Mucosa of descending colon (tissue), 3 donors: ENCODE measurements around the gene SGMS2. TPM values are rescaled to one million over a fixed set of nuclear protein-coding genes. Genes with fewer than 3 reads are reported as not detected.

Experiments
- ATAC-seq: fragments of 200-7000 bp; cut with Tn5 transposase; one replicate; pipeline ENCODE4 v1.9.1; 2020; ENCODE audit warnings: mild to moderate bottlenecking, moderate library complexity
- DNase-seq, 3 donors: peaks; one replicate each; pipeline ENCODE4 v3.0.0-alpha.2; 2020
- H3K36me3 ChIP-seq: fragments of 200-600 bp; one replicate; pipeline ENCODE4 v1.8.0; 2021; ENCODE audit warnings: low read depth, mild to moderate bottlenecking
- H3K4me1 ChIP-seq: fragments of 200-600 bp; one replicate; pipeline ENCODE4 v1.8.0; 2021; ENCODE audit warnings: low read depth, mild to moderate bottlenecking
- H3K4me3 ChIP-seq: fragments of 200-600 bp; one replicate; pipeline ENCODE4 v1.8.0; 2021; ENCODE audit warnings: mild to moderate bottlenecking
- H3K9me3 ChIP-seq: fragments of 200-600 bp; one replicate; pipeline ENCODE4 v1.8.0; 2021; ENCODE audit warnings: mild to moderate bottlenecking
- intact Hi-C, 2 donors: fragments of 100-400 bp; cut with DNase I in 1 of 2; cut with micrococcal nuclease in 1 of 2; formaldehyde crosslinking; loops; one replicate each; pipeline versions ENCODE4 v1.11.0 to v1.11.1; 2022; cut with DNase I, micrococcal nuclease
- total RNA-seq, 3 donors: library from RNA; stranded (reverse); fragmentation: NEBNext Ultra II Directional in 2 of 3; extraction: Animal tissue kit (Norgen Biotek cat#: 25700) in 2 of 3; gene quantifications; one replicate each; pipeline versions ENCODE4 v1.2.1 to v1.2.4, GENCODE V29; 2021 to 2023
- TF ChIP-seq, protein P1 (sequence below): fragments of 200-600 bp; IDR thresholded peaks from one replicate; pipeline ENCODE4 v1.8.0; 2022; ENCODE audit warnings: antibody characterized with exemption, mild to moderate bottlenecking
- donor health status: DM: no; HTN: no; CAD: no; lungs with moderate emphysema.
- donor health status: DM: no; HTN: no; CAD: no.
- donor health status: DM: no; HTN: yes; CAD: no.

SGMS2 gene
- total RNA-seq, 3 donors from 2014 or later, result 37.5 to 47.8 (median 43.2) TPM

DNA sequence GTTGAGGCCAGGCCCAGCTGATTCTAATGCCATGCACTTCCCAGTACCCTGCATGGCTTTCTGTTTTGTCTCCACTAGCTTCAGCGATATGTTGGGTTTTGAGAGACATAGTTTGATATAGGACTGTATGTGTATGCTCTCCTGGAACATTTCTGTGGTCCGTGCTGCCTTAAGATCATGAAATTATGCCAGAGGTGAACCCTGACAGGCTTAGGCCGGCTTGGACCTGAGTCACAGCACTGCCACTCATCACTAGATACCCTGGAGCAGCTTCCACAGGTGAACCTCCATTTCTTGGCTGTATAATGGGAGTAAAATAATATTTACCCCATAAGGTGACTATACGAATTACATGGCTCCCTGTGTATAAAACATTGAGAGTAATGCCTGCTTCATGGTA lies 6.4 kb downstream of the SGMS2 start:
- ATAC-seq, result no peak
- H3K4me3 ChIP-seq, result no peak overlapping the region
- H3K9me3 ChIP-seq, result no peaks in the 10 kb centered on the region
- no peaks in the 10 kb centered on the region for H3K36me3 ChIP-seq
- TF ChIP-seq, protein P1, sequence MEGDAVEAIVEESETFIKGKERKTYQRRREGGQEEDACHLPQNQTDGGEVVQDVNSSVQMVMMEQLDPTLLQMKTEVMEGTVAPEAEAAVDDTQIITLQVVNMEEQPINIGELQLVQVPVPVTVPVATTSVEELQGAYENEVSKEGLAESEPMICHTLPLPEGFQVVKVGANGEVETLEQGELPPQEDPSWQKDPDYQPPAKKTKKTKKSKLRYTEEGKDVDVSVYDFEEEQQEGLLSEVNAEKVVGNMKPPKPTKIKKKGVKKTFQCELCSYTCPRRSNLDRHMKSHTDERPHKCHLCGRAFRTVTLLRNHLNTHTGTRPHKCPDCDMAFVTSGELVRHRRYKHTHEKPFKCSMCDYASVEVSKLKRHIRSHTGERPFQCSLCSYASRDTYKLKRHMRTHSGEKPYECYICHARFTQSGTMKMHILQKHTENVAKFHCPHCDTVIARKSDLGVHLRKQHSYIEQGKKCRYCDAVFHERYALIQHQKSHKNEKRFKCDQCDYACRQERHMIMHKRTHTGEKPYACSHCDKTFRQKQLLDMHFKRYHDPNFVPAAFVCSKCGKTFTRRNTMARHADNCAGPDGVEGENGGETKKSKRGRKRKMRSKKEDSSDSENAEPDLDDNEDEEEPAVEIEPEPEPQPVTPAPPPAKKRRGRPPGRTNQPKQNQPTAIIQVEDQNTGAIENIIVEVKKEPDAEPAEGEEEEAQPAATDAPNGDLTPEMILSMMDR, result no peak
- intact Hi-C loops, result no loop called here
- H3K4me1 ChIP-seq, result peaks cover 7% of the 10 kb centered on the region
- DNase-seq, result no peak

DNA sequence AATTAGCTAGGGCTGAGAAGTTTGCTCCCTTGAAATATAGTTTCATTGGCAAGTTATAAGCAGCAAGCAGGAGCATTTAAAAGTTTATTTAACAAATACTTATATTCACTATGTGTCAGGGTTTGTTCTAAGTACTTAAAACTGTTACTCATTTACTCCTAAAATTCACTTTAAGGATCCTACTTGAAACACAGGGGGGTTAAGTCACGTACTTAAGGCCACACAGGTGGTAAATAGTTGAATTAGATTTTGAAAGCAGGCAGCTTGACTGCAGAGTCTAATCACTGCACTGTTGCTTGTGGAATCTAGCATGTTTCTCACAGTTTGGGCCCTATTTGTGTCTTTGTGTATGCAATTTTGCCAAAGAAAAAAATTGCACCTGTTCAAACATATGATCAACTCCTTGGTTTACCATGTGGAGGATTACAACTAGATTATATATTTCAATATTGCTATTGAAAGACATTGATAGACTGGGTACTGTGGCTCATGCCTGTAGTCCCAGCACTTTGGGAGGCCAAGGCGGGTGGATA lies 7.6 kb downstream of the SGMS2 start:
- intact Hi-C loops, result no loop called here
- no peak overlapping the region for H3K4me3 ChIP-seq
- H3K4me1 ChIP-seq, result peaks cover 3% of the 10 kb centered on the region
- DNase-seq (no peak), ATAC-seq (no peak)
- TF ChIP-seq, protein P1, result no peak
- H3K9me3 ChIP-seq, result no peaks in the 10 kb centered on the region
- H3K36me3 ChIP-seq, result no peaks in the 10 kb centered on the region

DNA sequence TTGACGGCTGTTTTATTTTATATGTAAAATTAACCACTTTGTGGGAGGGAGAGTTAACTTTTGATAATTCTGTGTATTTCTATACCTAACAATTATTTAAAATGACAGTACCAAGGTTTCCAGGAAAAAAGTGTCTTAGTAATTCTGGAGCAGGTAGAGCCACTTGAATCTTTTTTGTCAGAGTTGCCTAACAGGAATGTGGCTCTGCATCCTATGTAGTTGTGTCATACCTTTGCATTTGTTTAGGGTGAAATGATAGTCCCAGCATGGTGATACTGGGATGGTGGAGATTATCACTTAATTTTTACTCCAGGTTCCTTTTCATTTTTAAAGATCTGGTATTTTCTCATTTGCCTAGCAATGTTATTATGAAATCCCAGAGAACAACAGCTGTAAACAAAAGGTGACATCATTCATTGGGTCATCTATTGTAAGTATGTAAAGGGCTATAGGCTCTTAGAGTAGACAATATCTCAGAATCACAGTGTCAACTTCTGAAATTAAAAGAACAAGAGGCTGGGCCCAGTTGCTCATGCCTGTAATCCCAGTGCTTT lies 9.6 kb downstream of the SGMS2 start:
- ATAC-seq (no peak), DNase-seq (no peak)
- no peaks in the 10 kb centered on the region for H3K36me3 ChIP-seq
- no peaks in the 10 kb centered on the region for H3K9me3 ChIP-seq
- intact Hi-C loops, result no loop called here
- no peak overlapping the region for H3K4me3 ChIP-seq
- H3K4me1 ChIP-seq, result peaks cover 5% of the 10 kb centered on the region
- TF ChIP-seq, protein P1, result no peak

DNA sequence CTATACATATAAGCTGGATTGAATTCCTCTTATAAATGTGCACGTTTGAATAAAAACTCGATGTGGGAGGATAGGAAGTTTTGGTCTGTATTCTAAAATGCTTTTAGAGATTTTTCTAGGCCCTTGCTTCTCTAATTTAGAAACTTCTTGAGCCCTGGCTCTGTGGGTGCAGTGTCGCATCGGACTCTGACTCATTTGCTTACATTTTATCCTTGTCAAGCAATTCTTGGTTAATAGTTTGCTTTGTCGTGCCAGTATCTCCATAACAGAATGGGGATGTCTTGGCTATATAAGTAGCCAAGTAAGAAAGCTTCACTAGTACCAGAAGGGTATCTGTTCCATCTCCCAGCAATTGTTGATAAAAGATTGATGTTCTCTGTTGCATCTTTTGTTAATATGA lies 10.7 kb downstream of the SGMS2 start:
- Histone ChIP-seq H3K4me1 (peaks cover 5% of the 10 kb centered on the region), H3K9me3 (no peaks in the 10 kb centered on the region), H3K36me3 (no peaks in the 10 kb centered on the region), H3K4me3 (no peak overlapping the region)
- no peak for DNase-seq
- TF ChIP-seq, protein P1, result no peak
- no peak for ATAC-seq
- intact Hi-C loops, result no loop called here

DNA sequence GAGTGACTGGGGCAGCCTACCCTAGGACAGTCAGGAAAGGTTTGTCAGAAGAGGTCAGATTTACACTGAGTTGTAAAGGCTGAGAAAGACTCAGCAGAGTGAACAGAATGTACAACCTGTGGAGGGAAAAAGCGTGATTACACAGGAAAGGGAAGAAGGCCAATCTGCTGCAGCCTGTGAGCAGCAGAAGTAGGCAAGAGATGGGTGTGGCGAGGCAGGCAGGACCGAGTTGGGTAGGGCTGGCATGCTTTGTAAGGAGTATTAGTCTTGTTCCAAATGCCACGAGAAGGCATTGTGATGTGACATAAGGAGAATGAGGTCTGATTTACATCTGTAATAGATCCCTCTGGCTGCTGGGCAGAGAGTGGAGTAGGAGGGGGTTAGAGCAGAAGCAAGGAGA lies 12.6 kb downstream of the SGMS2 start:
- H3K9me3 ChIP-seq, result no peaks in the 10 kb centered on the region
- DNase-seq (peak in 2 of 3 donors; percentile 46 to 59), ATAC-seq (peak; percentile 93)
- no peak overlapping the region for H3K4me3 ChIP-seq
- intact Hi-C loops, result no loop called here
- peaks cover 5% of the 10 kb centered on the region for H3K4me1 ChIP-seq
- H3K36me3 ChIP-seq, result no peaks in the 10 kb centered on the region
- TF ChIP-seq, protein P1, result no peak
